Measurements from ENCODE around the gene CBLC.

The CBLC gene

GRCh38 chr19:44777715-44778347 lies at the start of gene CBLC:
CBLC (plus strand) TSS chr19:44777890; CDS start chr19:44777932, 42 bp downstream.
- no peak for DNase-seq

- DNase-seq, result peak in 1 of 2 donors; percentile 21
Measured at GRCh38 chr19:44728178-44728577, 49.5 kb upstream of the CBLC start.

- no peak for DNase-seq
Measured at GRCh38 chr19:44729516-44730033, 48.1 kb upstream of the CBLC start.

- no peak for DNase-seq
Measured at GRCh38 chr19:44731081-44731480, 46.6 kb upstream of the CBLC start.

GRCh38 chr19:44731622-44732021 lies 46.1 kb upstream of the CBLC start:
- DNase-seq, result no peak

- DNase-seq, result no peak
Measured at GRCh38 chr19:44732235-44733014, 45.3 kb upstream of the CBLC start.

GRCh38 chr19:44734357-44734756 lies 43.3 kb upstream of the CBLC start:
- DNase-seq, result no peak

- DNase-seq, result no peak
Measured at GRCh38 chr19:44735011-44735410, 42.7 kb upstream of the CBLC start.

- DNase-seq, result no peak
Measured at GRCh38 chr19:44737238-44738071, 40.2 kb upstream of the CBLC start.

GRCh38 chr19:44738136-44738535 lies 39.6 kb upstream of the CBLC start:
- peak in 1 of 2 donors; percentile 4 for DNase-seq

GRCh38 chr19:44738603-44739558 lies 38.8 kb upstream of the CBLC start:
- no peak for DNase-seq

- peak in 1 of 2 donors; percentile 9 for DNase-seq
Measured at GRCh38 chr19:44740351-44740824, 37.3 kb upstream of the CBLC start.

GRCh38 chr19:44741258-44741731 lies 36.4 kb upstream of the CBLC start:
- no peak for DNase-seq

GRCh38 chr19:44741841-44742329 lies 35.8 kb upstream of the CBLC start:
- DNase-seq, result peak; percentile 82 to 92

- DNase-seq, result no peak
Measured at GRCh38 chr19:44742330-44743061, 35.2 kb upstream of the CBLC start.

- DNase-seq, result no peak
Measured at GRCh38 chr19:44744871-44745332, 32.8 kb upstream of the CBLC start.

- no peak for DNase-seq
Measured at GRCh38 chr19:44745341-44745831, 32.3 kb upstream of the CBLC start.

- DNase-seq, result no peak
Measured at GRCh38 chr19:44745887-44746600, 31.6 kb upstream of the CBLC start.

GRCh38 chr19:44746616-44746945 lies 31.1 kb upstream of the CBLC start:
- DNase-seq, result no peak

Data from bone marrow (tissue), 2 donors.